GM13977 (cell line): ENCODE data around the gene GLOD5.
"Not testable (repeated sequence)": the region's sequence is repeated elsewhere in the genome, so short reads cannot be mapped to it uniquely, and the experiment has no call there.

Experiments used
- DNase-seq: peaks from one replicate; pipeline ENCODE4 v3.0.0; 2012; ENCODE audit warnings: low spot score
- CTCF ChIP-seq: IDR thresholded peaks from 2 replicates; pipeline ENCODE4 v1.5.1; 2012; ENCODE audit warnings: mild to moderate bottlenecking, control low read depth; ENCODE audit not compliant: insufficient read depth; ENCODE audit errors: extremely low read depth, missing control alignments
- in situ Hi-C: fragments of 300-500 bp; cut with MboI; formaldehyde crosslinking; loops from one replicate; pipeline ENCODE4 v1.12.0; 2022; ENCODE audit warnings: low sequenced_read_pairs, low pct_unique_long_range_greater_than_20kb, mixed read lengths, inconsistent platforms; ENCODE audit not compliant: unreplicated experiment

Gene GLOD5

GRCh38 chrX:48818866-48819265, 57.3 kb downstream of the GLOD5 start:
- no peak for DNase-seq
- in situ Hi-C loops, result no loop called here
- TF ChIP-seq CTCF, result no peak

GRCh38 chrX:48819394-48819793, 57.8 kb downstream of the GLOD5 start:
- DNase-seq, in situ Hi-C loops: not testable (repeated sequence)

- no peak for DNase-seq
- no peak for TF ChIP-seq CTCF
- in situ Hi-C loops, result no loop called here
Observed at GRCh38 chrX:48823053-48823452, 61.5 kb downstream of the GLOD5 start.
